A549 (cell line): ENCODE measurements around the gene ASIP.

Source experiments
- CEBPB ChIP-seq, 2 experiments: fragments of >200 bp in 1 of 2; sonication (Bioruptor Twin) in 1 of 2; formaldehyde crosslinking in 1 of 2; IDR thresholded peaks; 2 replicates each; pipeline ENCODE4 v1.6.1; 2012 to 2016
- HOXA7 ChIP-seq: fragments of 250-450 bp; sonication (Bioruptor Pico); IDR thresholded peaks from 2 replicates; pipeline ENCODE4 v1.5.0; 2020; ENCODE audit warnings: mild to moderate bottlenecking, moderate library complexity
- MAFK ChIP-seq: fragments of 450-650 bp; IDR thresholded peaks from 2 replicates; pipeline ENCODE4 v1.6.1; 2014; ENCODE audit not compliant: partially characterized antibody
- MYC ChIP-seq: IDR thresholded peaks from 2 replicates; pipeline ENCODE4 v1.6.1; 2012; ENCODE audit warnings: mild to moderate bottlenecking, inconsistent platforms, low read length, improper control_type of control experiment, borderline replicate concordance
- POLR2A ChIP-seq: IDR thresholded peaks from 2 replicates; pipeline ENCODE4 v1.6.1; 2012; ENCODE audit warnings: mild to moderate bottlenecking, low read length
- POLR2AphosphoS2 ChIP-seq: conservative IDR thresholded peaks from 2 replicates; pipeline ENCODE4 v1.6.1; 2012; ENCODE audit warnings: low read length, improper control_type of control experiment, inconsistent platforms
- RARB ChIP-seq: fragments of 250-450 bp; sonication (Bioruptor Pico); IDR thresholded peaks from 2 replicates; pipeline ENCODE4 v1.8.0; 2021; ENCODE audit warnings: mild to moderate bottlenecking, moderate library complexity
- RNF2 ChIP-seq: fragments of 200-600 bp; sonication (generic); IDR thresholded peaks from 2 replicates; pipeline ENCODE4 v1.6.1; 2016; ENCODE audit warnings: low read depth, mild to moderate bottlenecking, antibody characterized with exemption, moderate library complexity, borderline replicate concordance
- TP53 ChIP-seq: fragments of 250-450 bp; sonication (Bioruptor Pico); IDR thresholded peaks from 2 replicates; pipeline ENCODE4 v1.5.0; 2021; ENCODE audit warnings: mild to moderate bottlenecking, moderate library complexity
- ZNF302 ChIP-seq: fragments of 250-450 bp; sonication (Bioruptor Pico); IDR thresholded peaks from 2 replicates; pipeline ENCODE4 v1.9.0; 2021; ENCODE audit warnings: inconsistent platforms, mild to moderate bottlenecking, moderate library complexity
- TF ChIP-seq, protein P1 (sequence below): fragments of >200 bp; sonication (Bioruptor Twin); formaldehyde crosslinking; IDR thresholded peaks from 3 replicates; pipeline ENCODE4 v1.5.1; 2016
- TF ChIP-seq, protein P2 (sequence below): IDR thresholded peaks from 2 replicates; pipeline ENCODE4 v1.6.1; 2012; ENCODE audit warnings: low read depth, borderline replicate concordance
- TF ChIP-seq, protein P3 (sequence below): fragments of 450-650 bp; IDR thresholded peaks from 2 replicates; pipeline ENCODE4 v1.6.1; 2014; ENCODE audit warnings: antibody characterized with exemption
- TF ChIP-seq, protein P4 (sequence below): fragments of >200 bp; sonication (Bioruptor Twin); formaldehyde crosslinking; IDR thresholded peaks from 2 replicates; pipeline ENCODE4 v1.6.1; 2016

DNA sequence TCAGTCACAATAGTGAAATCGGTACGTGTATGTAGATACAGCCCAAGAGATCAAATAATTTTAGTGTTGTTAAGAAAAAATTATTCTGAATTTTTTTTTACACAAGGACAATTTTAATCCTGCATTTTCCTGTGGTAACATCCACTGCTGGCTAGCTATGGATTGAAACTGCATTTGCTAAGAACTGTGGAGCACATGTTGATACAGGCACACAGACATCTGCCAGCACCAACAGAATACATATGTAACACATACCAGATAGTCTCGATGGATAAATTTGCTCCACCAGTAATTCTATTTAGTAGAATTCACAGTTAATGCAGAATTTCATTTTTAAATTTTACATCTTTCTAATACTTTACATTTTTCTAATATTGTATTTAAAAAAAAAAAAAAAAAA lies 2.2 kb downstream of the ASIP start:
- no peak for TF ChIP-seq ZNF302 (CRISPR knock-in tag)
- TF ChIP-seq RNF2, result no peak
- TF ChIP-seq, protein P1, sequence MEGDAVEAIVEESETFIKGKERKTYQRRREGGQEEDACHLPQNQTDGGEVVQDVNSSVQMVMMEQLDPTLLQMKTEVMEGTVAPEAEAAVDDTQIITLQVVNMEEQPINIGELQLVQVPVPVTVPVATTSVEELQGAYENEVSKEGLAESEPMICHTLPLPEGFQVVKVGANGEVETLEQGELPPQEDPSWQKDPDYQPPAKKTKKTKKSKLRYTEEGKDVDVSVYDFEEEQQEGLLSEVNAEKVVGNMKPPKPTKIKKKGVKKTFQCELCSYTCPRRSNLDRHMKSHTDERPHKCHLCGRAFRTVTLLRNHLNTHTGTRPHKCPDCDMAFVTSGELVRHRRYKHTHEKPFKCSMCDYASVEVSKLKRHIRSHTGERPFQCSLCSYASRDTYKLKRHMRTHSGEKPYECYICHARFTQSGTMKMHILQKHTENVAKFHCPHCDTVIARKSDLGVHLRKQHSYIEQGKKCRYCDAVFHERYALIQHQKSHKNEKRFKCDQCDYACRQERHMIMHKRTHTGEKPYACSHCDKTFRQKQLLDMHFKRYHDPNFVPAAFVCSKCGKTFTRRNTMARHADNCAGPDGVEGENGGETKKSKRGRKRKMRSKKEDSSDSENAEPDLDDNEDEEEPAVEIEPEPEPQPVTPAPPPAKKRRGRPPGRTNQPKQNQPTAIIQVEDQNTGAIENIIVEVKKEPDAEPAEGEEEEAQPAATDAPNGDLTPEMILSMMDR, result no peak
- TF ChIP-seq, protein P2, sequence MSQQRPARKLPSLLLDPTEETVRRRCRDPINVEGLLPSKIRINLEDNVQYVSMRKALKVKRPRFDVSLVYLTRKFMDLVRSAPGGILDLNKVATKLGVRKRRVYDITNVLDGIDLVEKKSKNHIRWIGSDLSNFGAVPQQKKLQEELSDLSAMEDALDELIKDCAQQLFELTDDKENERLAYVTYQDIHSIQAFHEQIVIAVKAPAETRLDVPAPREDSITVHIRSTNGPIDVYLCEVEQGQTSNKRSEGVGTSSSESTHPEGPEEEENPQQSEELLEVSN, result no peak
- no peak for TF ChIP-seq MAFK
- TF ChIP-seq MYC, result no peak
- no peak for TF ChIP-seq POLR2A
- TF ChIP-seq, protein P3, sequence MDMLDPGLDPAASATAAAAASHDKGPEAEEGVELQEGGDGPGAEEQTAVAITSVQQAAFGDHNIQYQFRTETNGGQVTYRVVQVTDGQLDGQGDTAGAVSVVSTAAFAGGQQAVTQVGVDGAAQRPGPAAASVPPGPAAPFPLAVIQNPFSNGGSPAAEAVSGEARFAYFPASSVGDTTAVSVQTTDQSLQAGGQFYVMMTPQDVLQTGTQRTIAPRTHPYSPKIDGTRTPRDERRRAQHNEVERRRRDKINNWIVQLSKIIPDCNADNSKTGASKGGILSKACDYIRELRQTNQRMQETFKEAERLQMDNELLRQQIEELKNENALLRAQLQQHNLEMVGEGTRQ, result no peak
- TF ChIP-seq, protein P4, sequence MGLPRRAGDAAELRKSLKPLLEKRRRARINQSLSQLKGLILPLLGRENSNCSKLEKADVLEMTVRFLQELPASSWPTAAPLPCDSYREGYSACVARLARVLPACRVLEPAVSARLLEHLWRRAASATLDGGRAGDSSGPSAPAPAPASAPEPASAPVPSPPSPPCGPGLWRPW, result no peak
- TF ChIP-seq HOXA7 (CRISPR knock-in tag), result no peak
- no peak for TF ChIP-seq TP53
- no peak for TF ChIP-seq POLR2AphosphoS2
- TF ChIP-seq RARB, result no peak
- TF ChIP-seq CEBPB (IDR thresholded peaks at IDR 0.05), result no peak
